SK-N-SH (cell line): ENCODE measurements around the gene BCL11A.

Source experiments
- MEF2A ChIP-seq: IDR thresholded peaks from 2 replicates; pipeline ENCODE4 v1.4.0; 2012; ENCODE audit warnings: low read depth, borderline replicate concordance
- POLR2AphosphoS5 ChIP-seq: IDR thresholded peaks from 2 replicates; pipeline ENCODE4 v1.6.1; 2012; ENCODE audit warnings: low read depth, low read length
- TF ChIP-seq, protein P1 (sequence below): fragments of 200-600 bp; sonication (generic); IDR thresholded peaks from 2 replicates; pipeline ENCODE4 v1.6.1; 2017; ENCODE audit warnings: antibody characterized with exemption, mild to moderate bottlenecking, moderate library complexity
- TF ChIP-seq, protein P2 (sequence below): IDR thresholded peaks from 2 replicates; pipeline ENCODE4 v1.4.0; 2012; ENCODE audit warnings: low read depth, borderline replicate concordance

DNA sequence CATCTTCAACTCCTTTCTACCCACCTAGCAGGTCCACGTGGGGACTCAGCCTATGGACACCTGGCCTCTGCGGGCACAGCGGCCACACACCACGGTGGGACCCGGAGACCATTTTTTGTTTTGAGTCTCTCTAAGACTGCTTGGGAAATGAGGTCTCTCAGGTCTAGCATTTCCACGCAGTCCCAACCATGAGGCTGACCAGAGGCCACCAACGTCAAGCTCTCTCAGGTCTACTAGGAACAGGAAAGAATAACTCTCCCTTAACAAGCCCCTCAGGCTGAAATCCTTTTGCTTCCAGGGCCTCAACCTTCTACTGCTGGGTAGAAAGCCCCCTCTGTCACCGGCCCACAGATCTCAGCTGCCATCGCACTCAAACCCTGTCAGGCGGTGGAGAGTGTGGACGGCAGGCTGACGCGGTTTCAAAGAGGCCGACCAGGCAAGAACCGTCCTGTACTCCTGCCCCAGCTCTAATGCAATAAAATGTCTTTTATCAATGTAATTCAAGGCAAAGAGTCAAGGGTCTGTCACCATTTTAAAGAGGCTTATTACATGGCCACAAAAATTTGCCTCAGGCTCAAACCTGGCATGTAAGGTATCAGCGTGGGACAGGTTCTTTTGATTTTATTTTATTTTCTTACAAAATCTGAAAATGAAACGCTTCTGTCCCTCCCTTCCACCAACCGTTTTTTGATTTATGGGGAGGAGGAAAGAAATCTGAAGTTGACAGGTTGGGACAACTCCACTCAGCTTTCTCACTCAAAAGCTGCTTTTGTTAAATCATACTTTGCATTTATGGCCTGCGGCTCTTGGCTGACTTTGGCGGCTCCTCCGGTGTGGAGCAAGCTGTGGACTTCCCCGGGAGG is 74.0 kb downstream of the BCL11A start:
- TF ChIP-seq MEF2A (no peak), POLR2AphosphoS5 (no peak)
- TF ChIP-seq, protein P1, sequence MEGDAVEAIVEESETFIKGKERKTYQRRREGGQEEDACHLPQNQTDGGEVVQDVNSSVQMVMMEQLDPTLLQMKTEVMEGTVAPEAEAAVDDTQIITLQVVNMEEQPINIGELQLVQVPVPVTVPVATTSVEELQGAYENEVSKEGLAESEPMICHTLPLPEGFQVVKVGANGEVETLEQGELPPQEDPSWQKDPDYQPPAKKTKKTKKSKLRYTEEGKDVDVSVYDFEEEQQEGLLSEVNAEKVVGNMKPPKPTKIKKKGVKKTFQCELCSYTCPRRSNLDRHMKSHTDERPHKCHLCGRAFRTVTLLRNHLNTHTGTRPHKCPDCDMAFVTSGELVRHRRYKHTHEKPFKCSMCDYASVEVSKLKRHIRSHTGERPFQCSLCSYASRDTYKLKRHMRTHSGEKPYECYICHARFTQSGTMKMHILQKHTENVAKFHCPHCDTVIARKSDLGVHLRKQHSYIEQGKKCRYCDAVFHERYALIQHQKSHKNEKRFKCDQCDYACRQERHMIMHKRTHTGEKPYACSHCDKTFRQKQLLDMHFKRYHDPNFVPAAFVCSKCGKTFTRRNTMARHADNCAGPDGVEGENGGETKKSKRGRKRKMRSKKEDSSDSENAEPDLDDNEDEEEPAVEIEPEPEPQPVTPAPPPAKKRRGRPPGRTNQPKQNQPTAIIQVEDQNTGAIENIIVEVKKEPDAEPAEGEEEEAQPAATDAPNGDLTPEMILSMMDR: no peak
- TF ChIP-seq, protein P2, sequence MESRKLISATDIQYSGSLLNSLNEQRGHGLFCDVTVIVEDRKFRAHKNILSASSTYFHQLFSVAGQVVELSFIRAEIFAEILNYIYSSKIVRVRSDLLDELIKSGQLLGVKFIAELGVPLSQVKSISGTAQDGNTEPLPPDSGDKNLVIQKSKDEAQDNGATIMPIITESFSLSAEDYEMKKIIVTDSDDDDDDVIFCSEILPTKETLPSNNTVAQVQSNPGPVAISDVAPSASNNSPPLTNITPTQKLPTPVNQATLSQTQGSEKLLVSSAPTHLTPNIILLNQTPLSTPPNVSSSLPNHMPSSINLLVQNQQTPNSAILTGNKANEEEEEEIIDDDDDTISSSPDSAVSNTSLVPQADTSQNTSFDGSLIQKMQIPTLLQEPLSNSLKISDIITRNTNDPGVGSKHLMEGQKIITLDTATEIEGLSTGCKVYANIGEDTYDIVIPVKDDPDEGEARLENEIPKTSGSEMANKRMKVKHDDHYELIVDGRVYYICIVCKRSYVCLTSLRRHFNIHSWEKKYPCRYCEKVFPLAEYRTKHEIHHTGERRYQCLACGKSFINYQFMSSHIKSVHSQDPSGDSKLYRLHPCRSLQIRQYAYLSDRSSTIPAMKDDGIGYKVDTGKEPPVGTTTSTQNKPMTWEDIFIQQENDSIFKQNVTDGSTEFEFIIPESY: no peak
